GM10266 (cell line): ENCODE results near the gene ATM.

Source experiments
- DNase-seq: peaks from one replicate; pipeline ENCODE4 v3.0.0; 2012; ENCODE audit errors: extremely low spot score
- CTCF ChIP-seq: IDR thresholded peaks from 2 replicates; pipeline ENCODE4 v1.5.1; 2012; ENCODE audit warnings: mild to moderate bottlenecking, low read depth; ENCODE audit not compliant: control insufficient read depth, insufficient read depth; ENCODE audit errors: missing control alignments

The ATM gene

GRCh38 chr11:108221371-108221770, 1.5 kb upstream of the ATM start:
- DNase-seq: no peak
- no peak for TF ChIP-seq CTCF

- no peak for DNase-seq
- no peak for TF ChIP-seq CTCF
Measured at GRCh38 chr11:108221911-108222573, 825 bp upstream of the ATM start.

- TF ChIP-seq CTCF: no peak
- peak; percentile 23 for DNase-seq
Measured at GRCh38 chr11:108223348-108224149, 682 bp downstream of the ATM start.

- DNase-seq: no peak
- no peak for TF ChIP-seq CTCF
Measured at GRCh38 chr11:108224366-108224765, 1.5 kb downstream of the ATM start.

GRCh38 chr11:108224911-108225786, 2.3 kb downstream of the ATM start:
- peak; percentile 19 for DNase-seq
- no peak for TF ChIP-seq CTCF

- TF ChIP-seq CTCF: no peak
- DNase-seq: no peak
Measured at GRCh38 chr11:108226036-108226435, 3.2 kb downstream of the ATM start.
